ENCODE results near the gene GNPTAB. TPM values are rescaled to one million over a fixed set of nuclear protein-coding genes. Genes with fewer than 3 reads are reported as not detected.

GNPTAB gene
- total RNA-seq, 1 experiment from 2014 or later = 26.5 TPM

- CTCF ChIA-PET = no interaction called here
- BruUV-seq (replicated peaks) = no TSS peak
- Histone ChIP-seq H3F3A (ENCODE audit: insufficient read depth, low read depth) (no peaks in the 10 kb centered on the region), H3K4me1 (replicated peaks; ENCODE audit: insufficient read depth) (no peaks in the 10 kb centered on the region), H3K9me2 (ENCODE audit: insufficient read depth) (no peaks in the 10 kb centered on the region), H3K27me3 (ENCODE audit: insufficient read depth, low read depth) (no peaks in the 10 kb centered on the region), H3K27ac (no peak overlapping the region), H4K20me1 (ENCODE audit: insufficient read depth) (no peaks in the 10 kb centered on the region), H3K9me3 (ENCODE audit: insufficient read depth, low read depth) (no peaks in the 10 kb centered on the region), H3K79me2 (ENCODE audit: low read depth) (no peaks in the 10 kb centered on the region), H3K4me3 (no peak overlapping the region), H3K36me3 (ENCODE audit: low read depth) (no peaks in the 10 kb centered on the region), H2AFZ (no peak overlapping the region), H3K4me2 (no peak overlapping the region)
- intact Hi-C loops (cut with micrococcal nuclease; ENCODE audit: unreplicated experiment) = no loop called here
- TF ChIP-seq CTCF (conservative IDR thresholded peaks at IDR 0.05) = no peak
- TF ChIP-seq EZH2 (IDR thresholded peaks at IDR 0.05; ENCODE audit: low read depth) = no peak
- POLR2A ChIA-PET (ENCODE audit: unreplicated experiment) = no interaction called here
- no peak for DNase-seq
These were observed 35.0 kb downstream of the GNPTAB start for GRCh38 chr12:101795786-101796185.

- TF ChIP-seq CTCF (conservative IDR thresholded peaks at IDR 0.05) (no peak), EZH2 (IDR thresholded peaks at IDR 0.05; ENCODE audit: low read depth) (no peak)
- POLR2A ChIA-PET (ENCODE audit: unreplicated experiment) = no interaction called here
- H4K20me1 ChIP-seq (ENCODE audit: insufficient read depth) = no peaks in the 10 kb centered on the region
These were observed 35.7 kb downstream of the GNPTAB start for GRCh38 chr12:101795013-101795412.

GRCh38 chr12:101794574-101794973 lies 36.2 kb downstream of the GNPTAB start:
- Histone ChIP-seq H3K9me2 (ENCODE audit: insufficient read depth) (no peaks in the 10 kb centered on the region), H2AFZ (no peak overlapping the region), H3K27ac (no peak overlapping the region), H3K4me1 (replicated peaks; ENCODE audit: insufficient read depth) (no peaks in the 10 kb centered on the region), H3K9me3 (ENCODE audit: insufficient read depth, low read depth) (no peaks in the 10 kb centered on the region), H3K36me3 (ENCODE audit: low read depth) (no peaks in the 10 kb centered on the region), H3K79me2 (ENCODE audit: low read depth) (no peaks in the 10 kb centered on the region), H3K4me3 (no peak overlapping the region), H4K20me1 (ENCODE audit: insufficient read depth) (no peaks in the 10 kb centered on the region), H3K27me3 (ENCODE audit: insufficient read depth, low read depth) (no peaks in the 10 kb centered on the region), H3K4me2 (no peak overlapping the region), H3F3A (ENCODE audit: insufficient read depth, low read depth) (no peaks in the 10 kb centered on the region)
- CTCF ChIA-PET = no interaction called here
- intact Hi-C loops (cut with micrococcal nuclease; ENCODE audit: unreplicated experiment) = no loop called here
- TF ChIP-seq CTCF (conservative IDR thresholded peaks at IDR 0.05) = no peak
- no peak for TF ChIP-seq EZH2 (IDR thresholded peaks at IDR 0.05; ENCODE audit: low read depth)
- no TSS peak for BruUV-seq (replicated peaks)
- DNase-seq = no peak
- POLR2A ChIA-PET (ENCODE audit: unreplicated experiment) = no interaction called here

More at GRCh38 chr12:101795013-101795412, 35.7 kb downstream of the GNPTAB start:
- CTCF ChIA-PET = no interaction called here
- BruUV-seq (replicated peaks) = no TSS peak
- no peak overlapping the region for H3K4me3 ChIP-seq
- H3K9me3 ChIP-seq (ENCODE audit: insufficient read depth, low read depth) = no peaks in the 10 kb centered on the region
- no peaks in the 10 kb centered on the region for H3K9me2 ChIP-seq (ENCODE audit: insufficient read depth)
- no peaks in the 10 kb centered on the region for H3K79me2 ChIP-seq (ENCODE audit: low read depth)
- no peak overlapping the region for H3K4me2 ChIP-seq
- H3K36me3 ChIP-seq (ENCODE audit: low read depth) = no peaks in the 10 kb centered on the region
- intact Hi-C loops (cut with micrococcal nuclease; ENCODE audit: unreplicated experiment) = no loop called here
- H3K4me1 ChIP-seq (replicated peaks; ENCODE audit: insufficient read depth) = no peaks in the 10 kb centered on the region
- H3K27me3 ChIP-seq (ENCODE audit: insufficient read depth, low read depth) = no peaks in the 10 kb centered on the region
- H3F3A ChIP-seq (ENCODE audit: insufficient read depth, low read depth) = no peaks in the 10 kb centered on the region
- DNase-seq = no peak
- H3K27ac ChIP-seq = no peak overlapping the region
- H2AFZ ChIP-seq = no peak overlapping the region

Data from PC-9 (cell line).